DMS79 (cell line): ENCODE data around the gene AIP.
"Not testable (repeated sequence)": the region's sequence is repeated elsewhere in the genome, so short reads cannot be mapped to it uniquely, and the experiment has no call there.

Experiments
- DNase-seq: peaks from one replicate; lab custom pipeline; 2025; lab: John Stamatoyannopoulos, UW

AIP gene

DNA sequence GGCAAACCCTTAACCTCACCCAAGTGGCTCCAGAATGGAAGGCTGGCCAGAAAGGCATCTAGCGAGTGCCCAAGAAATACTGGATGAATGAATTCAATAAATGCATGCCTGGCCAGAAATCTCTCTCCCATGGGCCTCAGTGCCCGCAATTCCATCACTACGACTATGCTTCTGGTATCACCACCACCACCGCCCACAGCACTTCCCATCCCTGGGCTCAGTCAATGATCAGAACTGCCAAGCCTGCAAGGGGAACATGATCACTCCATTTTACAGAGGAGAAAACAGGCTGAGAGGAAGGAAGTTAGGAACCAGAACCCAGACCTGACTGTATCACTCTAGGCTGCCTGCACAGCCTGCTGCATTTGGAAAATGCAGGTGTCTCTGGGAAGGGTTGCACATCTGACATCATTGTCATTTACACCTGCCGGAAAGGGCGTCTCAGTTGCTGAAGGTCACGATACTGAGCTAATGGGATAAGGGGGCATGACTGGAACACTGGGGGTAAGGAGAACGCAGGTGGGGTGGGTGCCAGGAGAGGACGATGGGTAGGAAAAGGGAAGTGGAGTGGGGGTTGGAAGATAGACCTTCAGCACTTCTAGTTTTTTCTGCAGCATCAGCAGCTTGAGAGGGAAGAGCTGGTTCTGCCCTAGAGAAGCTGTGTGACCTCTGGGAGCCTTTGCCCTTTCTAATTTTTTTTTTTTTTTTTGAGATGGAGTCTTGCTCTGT lies 33.5 kb upstream of the AIP start:
- no peak for DNase-seq

GRCh38 chr11:67450796-67451657 lies 31.8 kb upstream of the AIP start:
- DNase-seq = no peak

- no peak for DNase-seq
Measured at GRCh38 chr11:67451658-67451976, 31.2 kb upstream of the AIP start.

DNA sequence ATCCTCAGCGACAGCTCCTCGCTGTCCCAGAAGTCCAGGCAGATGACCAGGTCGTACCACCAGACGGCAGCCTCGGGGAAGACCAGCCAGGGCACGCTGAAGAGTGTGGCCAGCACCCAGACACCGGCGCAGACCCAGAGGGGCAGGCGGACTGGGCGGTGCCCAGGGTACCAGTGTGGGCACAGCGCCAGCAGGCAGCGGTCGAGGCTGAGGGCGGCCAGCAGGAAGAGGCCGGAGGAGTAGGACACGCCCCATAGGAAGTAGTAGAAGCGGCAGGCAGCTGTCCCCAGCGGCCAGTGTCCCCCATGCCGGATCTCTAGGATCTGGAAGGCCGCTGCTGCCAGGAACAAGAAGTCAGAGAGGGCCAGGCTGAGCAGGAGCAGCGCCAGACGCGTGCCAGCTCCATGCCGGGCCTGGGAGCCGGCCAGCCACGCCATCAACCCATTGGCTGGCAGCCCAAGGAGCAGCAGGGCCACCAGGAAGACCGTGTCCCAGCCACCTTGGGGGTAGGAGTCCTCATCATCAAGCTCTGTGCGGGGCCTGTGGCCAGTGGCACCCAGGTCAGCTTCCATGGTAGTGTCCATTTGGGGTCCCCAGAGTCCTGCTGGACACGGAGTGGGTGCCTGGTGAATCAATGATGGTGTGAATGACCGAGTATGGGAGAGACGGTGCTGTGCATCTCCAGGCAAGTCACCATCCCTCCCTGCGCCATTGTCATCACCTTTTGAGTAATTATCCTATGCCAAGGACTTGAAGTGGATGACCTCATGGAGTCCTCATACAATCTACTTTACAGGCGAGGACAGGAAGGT lies 30.5 kb upstream of the AIP start, which contains the start of gene GPR152:
GPR152 (minus strand) TSS at position 589 of the 812 bp plus-strand sequence; CDS start at position 584, 5 bp downstream.
- no peak for DNase-seq

- DNase-seq = no peak
Measured at GRCh38 chr11:67453816-67454732, 28.8 kb upstream of the AIP start.

- DNase-seq = no peak
Measured at GRCh38 chr11:67455054-67455453, 27.8 kb upstream of the AIP start, which contains the start of gene CABP4. CABP4 (plus strand) TSS chr11:67455354; CDS start chr11:67455424, 70 bp downstream.

DNA sequence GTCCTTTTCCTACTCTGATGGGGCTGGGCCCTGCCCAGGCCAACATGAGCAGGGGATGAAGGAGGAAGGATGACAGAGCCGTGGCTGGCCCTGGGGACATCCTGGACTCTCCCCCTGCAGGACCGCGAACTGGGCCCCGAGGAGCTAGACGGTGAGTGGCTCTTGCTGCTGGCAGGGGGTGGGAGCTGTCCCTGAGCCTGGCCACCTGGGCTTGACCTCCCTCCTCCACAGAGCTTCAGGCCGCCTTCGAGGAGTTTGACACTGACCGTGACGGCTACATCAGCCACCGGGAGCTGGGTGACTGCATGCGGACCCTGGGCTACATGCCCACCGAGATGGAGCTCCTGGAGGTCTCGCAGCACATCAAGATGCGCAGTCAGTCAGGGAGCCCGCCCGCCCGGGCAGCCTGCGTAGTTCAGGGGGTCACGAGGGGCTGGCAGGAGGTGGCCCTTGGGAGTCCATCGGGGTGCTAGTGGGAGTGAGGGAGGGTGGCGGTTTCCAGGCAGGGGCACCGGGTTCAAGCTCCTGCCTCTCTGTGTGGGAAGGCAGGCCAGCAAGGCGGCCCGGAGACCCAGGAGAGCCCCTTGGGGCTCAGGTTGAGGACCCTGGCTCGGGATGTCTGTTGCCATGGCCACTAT lies 26.6 kb upstream of the AIP start:
- DNase-seq = no peak

DNA sequence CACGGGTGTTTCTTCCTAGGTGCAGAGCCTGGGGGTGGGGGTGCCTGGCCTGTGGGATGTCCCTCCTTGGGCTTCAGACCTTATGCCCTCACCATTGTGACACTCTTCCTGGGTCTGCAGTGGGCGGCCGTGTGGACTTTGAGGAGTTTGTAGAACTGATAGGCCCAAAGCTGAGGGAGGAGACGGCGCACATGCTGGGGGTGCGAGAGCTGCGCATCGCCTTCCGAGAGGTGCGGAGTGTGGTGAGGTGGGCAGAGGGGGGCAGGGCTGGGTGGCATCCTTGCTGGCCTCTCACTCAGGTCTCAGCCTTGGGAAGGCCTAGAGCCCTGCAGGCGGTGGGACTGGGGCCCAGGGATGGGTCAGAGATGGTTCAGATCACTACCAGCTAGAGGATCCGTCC lies 25.4 kb upstream of the AIP start:
- no peak for DNase-seq

DNA sequence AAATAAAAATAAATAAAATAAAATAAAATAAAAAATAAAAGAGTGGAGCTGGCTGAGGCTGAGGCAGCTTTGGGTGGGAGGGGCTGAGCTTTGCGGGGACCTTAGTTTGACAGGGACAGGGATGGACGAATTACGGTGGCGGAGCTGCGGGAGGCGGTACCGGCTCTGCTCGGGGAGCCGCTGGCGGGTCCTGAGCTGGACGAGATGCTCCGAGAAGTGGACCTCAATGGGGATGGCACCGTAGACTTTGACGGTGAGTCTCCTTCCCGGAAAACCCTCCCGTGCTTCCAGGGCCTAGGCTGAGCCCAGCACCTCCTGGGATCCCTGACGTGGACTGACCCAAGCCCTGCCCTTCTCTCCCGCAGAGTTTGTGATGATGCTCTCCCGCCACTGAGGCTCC lies 24.6 kb upstream of the AIP start:
- DNase-seq = no peak

- no peak for DNase-seq
Measured at GRCh38 chr11:67463186-67463585, 19.6 kb upstream of the AIP start.

- DNase-seq = no peak
Measured at GRCh38 chr11:67463680-67464410, 19.0 kb upstream of the AIP start.

GRCh38 chr11:67464411-67465188 lies 18.2 kb upstream of the AIP start:
- peak; percentile 54 for DNase-seq

DNA sequence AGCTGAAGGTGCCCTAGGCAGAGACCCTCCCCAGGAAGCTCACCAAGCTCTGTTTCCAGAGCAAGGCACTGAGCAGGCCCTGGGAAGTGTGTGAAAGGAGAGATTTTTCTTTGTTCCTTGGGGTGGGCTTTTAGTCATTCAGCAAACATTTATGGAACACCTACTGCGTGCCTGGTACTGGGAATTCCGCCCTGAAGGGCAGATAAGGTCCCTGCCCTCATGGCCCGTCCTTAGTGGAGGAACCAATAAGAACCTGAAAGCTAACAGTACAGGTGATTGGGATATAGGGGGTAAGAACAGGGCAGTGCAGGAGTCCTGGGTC lies 17.7 kb upstream of the AIP start:
- DNase-seq = no peak

DNA sequence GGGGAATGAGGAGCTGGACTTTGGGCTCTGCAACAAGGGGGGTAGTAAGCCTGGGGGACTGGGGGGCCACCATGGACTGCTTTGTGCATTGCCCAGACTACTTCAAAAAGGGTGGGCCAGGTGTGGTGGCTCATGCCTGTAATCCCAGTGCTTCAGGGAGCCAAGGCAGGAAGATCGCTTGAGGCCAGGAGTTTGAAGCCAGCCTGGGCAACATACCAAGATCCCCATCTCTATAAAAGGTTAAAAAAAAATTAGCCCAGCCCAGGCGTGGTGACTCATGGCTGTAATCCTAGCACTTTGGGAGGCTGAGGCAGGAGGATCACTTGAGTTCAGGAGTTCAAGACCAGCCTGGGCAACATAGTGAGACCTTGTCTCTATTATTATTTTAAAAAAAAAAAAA lies 17.3 kb upstream of the AIP start:
- DNase-seq = not testable (repeated sequence)

- DNase-seq = no peak
Measured at GRCh38 chr11:67466367-67466766, 16.5 kb upstream of the AIP start.

DNA sequence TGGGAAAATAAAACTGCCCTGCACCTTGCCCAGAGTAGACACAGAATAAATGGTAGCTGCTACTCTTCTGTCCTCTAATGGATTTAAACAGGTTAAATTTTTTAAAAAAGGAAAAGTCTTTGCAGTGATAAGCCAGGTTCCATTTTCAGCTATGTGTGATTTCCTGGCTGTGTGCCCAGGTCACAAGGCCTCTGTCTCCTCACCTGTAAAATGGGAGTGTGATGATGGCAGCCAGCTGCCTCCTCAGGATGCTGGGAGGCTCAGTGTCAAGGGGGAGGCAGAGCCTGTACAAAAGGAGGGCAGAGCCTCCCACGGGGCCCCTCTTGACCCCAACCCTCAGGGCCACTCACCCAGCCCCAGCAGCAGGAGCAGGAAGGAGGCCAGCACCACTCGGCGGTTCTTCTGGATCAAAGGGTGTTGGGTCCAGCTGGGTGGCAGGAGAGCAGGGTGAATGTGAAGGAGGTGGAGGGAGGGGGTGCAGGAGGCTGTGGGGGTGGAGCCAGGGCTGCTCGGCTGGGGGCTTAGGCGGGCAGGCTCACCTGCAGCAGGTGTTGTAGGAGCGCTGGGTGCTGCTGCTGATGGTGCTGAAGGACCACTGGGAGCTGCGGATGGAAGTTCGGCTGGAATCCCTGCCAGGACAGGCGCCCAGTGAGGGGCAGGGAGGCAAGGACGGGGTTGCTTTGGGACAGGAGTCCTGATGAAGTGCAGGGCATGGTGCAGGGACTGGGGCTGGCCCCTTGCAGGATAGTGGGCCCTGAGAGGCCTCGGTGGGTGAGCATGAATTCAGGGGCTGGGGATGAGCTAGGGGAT lies 15.7 kb upstream of the AIP start:
- DNase-seq = no peak

GRCh38 chr11:67468056-67468455 lies 14.8 kb upstream of the AIP start:
- peak; percentile 19 for DNase-seq

GRCh38 chr11:67468456-67468758 lies 14.4 kb upstream of the AIP start:
- no peak for DNase-seq
